SH-SY5Y (cell line): ENCODE results near the gene MED29.

Experiments used
- GATA2 ChIP-seq: IDR thresholded peaks from 2 replicates; pipeline ENCODE4 v1.6.1; 2011; ENCODE audit warnings: mild to moderate bottlenecking, low read depth, low read length
- GATA3 ChIP-seq: IDR thresholded peaks from 2 replicates; pipeline ENCODE4 v1.6.1; 2011; ENCODE audit warnings: low read depth, mild to moderate bottlenecking, low read length, moderate library complexity

GRCh38 chr19:39430675-39431593, 39.8 kb downstream of the MED29 start:
- TF ChIP-seq GATA2, result no peak
- no peak for TF ChIP-seq GATA3
